ENCODE results near the gene TRPM1.

- no peak for TF ChIP-seq CTCF (conservative IDR thresholded peaks at IDR 0.05 in 1 of 2, IDR thresholded peaks at IDR 0.05 in 1 of 2; ENCODE audit: low read depth in 1 of 2, low read length in 2 of 2)
- TF ChIP-seq EZH2 (IDR thresholded peaks at IDR 0.05; ENCODE audit: low read length, missing control alignments): no peak
These were observed 63.6 kb downstream of the TRPM1 start for GRCh38 chr15:31037731-31038477.

Measured in fibroblast of lung (primary cell).